DMS153 treated with DMSO at 0.1 percent for 48 hours (cell line): ENCODE results near the gene EDN2.

Experiments used
- DNase-seq: peaks from one replicate; lab custom pipeline; 2025; ENCODE audit not compliant: unreplicated experiment; lab: John Stamatoyannopoulos, UW

EDN2 gene

GRCh38 chr1:41442697-41443251, 41.7 kb downstream of the EDN2 start:
- no peak for DNase-seq

GRCh38 chr1:41440321-41441085, 44.0 kb downstream of the EDN2 start:
- DNase-seq = no peak

GRCh38 chr1:41439234-41439633, 45.2 kb downstream of the EDN2 start:
- no peak for DNase-seq

- DNase-seq = no peak
These were observed 45.8 kb downstream of the EDN2 start for GRCh38 chr1:41438711-41439110.

GRCh38 chr1:41437011-41437355, 47.5 kb downstream of the EDN2 start:
- DNase-seq = no peak

- no peak for DNase-seq
These were observed 48.0 kb downstream of the EDN2 start for GRCh38 chr1:41436281-41437010.

GRCh38 chr1:41435570-41436178, 48.8 kb downstream of the EDN2 start:
- DNase-seq = no peak

GRCh38 chr1:41434748-41435449, 49.6 kb downstream of the EDN2 start:
- no peak for DNase-seq

GRCh38 chr1:41434306-41434705, 50.2 kb downstream of the EDN2 start:
- no peak for DNase-seq

- DNase-seq = no peak
These were observed 51.0 kb downstream of the EDN2 start for GRCh38 chr1:41433501-41433900.

- DNase-seq = peak; percentile 97
These were observed 51.8 kb downstream of the EDN2 start for GRCh38 chr1:41432481-41433280.

- DNase-seq = no peak
These were observed 52.8 kb downstream of the EDN2 start for GRCh38 chr1:41431490-41432350.

- no peak for DNase-seq
These were observed 53.9 kb downstream of the EDN2 start for GRCh38 chr1:41430582-41430981.

- DNase-seq = no peak
These were observed 54.4 kb downstream of the EDN2 start for GRCh38 chr1:41430069-41430468.

GRCh38 chr1:41429641-41430035, 54.8 kb downstream of the EDN2 start:
- no peak for DNase-seq
